NAMALWA (cell line): Measurements from ENCODE around the gene ANKRD9.
"Not testable (repeated sequence)": the region's sequence is repeated elsewhere in the genome, so short reads cannot be mapped to it uniquely, and the experiment has no call there.

ENCODE experiments used
- DNase-seq: peaks from one replicate; pipeline ENCODE4 v3.0.0-alpha.2; 2015; ENCODE audit warnings: low spot score

The ANKRD9 gene

GRCh38 chr14:102538602-102539543 is 29.3 kb upstream of the ANKRD9 start:
- DNase-seq, result no peak

- DNase-seq, result no peak
Measured at GRCh38 chr14:102537981-102538601, 28.5 kb upstream of the ANKRD9 start.

GRCh38 chr14:102532204-102532658 is 22.7 kb upstream of the ANKRD9 start:
- no peak for DNase-seq

GRCh38 chr14:102530828-102531478 is 21.4 kb upstream of the ANKRD9 start:
- peak; percentile 62 for DNase-seq

- no peak for DNase-seq
Measured at GRCh38 chr14:102528431-102529170, 19.0 kb upstream of the ANKRD9 start.

- DNase-seq, result no peak
Measured at GRCh38 chr14:102525929-102526497, 16.4 kb upstream of the ANKRD9 start.

GRCh38 chr14:102525219-102525928 is 15.8 kb upstream of the ANKRD9 start:
- DNase-seq, result peak; percentile 84

GRCh38 chr14:102524451-102525218 is 15.1 kb upstream of the ANKRD9 start:
- peak; percentile 99 for DNase-seq

GRCh38 chr14:102523569-102524450 is 14.2 kb upstream of the ANKRD9 start:
- no peak for DNase-seq

- no peak for DNase-seq
Measured at GRCh38 chr14:102523200-102523568, 13.6 kb upstream of the ANKRD9 start.

- DNase-seq, result not testable (repeated sequence)
Measured at GRCh38 chr14:102519709-102520108, 10.1 kb upstream of the ANKRD9 start.

- DNase-seq, result no peak
Measured at GRCh38 chr14:102518063-102518648, 8.6 kb upstream of the ANKRD9 start.

GRCh38 chr14:102517392-102518062 is 8.0 kb upstream of the ANKRD9 start:
- DNase-seq, result no peak

GRCh38 chr14:102516531-102517391 is 7.2 kb upstream of the ANKRD9 start:
- peak; percentile 55 for DNase-seq

- no peak for DNase-seq
Measured at GRCh38 chr14:102514987-102515733, 5.6 kb upstream of the ANKRD9 start.
